Measurements from ENCODE around the gene HES7.
A peak's percentile ranks its signal among the peaks of the same experiment; 100 is the strongest.
"Not testable (repeated sequence)": the region's sequence is repeated elsewhere in the genome, so short reads cannot be mapped to it uniquely, and the experiment has no call there.

The HES7 gene

DNA sequence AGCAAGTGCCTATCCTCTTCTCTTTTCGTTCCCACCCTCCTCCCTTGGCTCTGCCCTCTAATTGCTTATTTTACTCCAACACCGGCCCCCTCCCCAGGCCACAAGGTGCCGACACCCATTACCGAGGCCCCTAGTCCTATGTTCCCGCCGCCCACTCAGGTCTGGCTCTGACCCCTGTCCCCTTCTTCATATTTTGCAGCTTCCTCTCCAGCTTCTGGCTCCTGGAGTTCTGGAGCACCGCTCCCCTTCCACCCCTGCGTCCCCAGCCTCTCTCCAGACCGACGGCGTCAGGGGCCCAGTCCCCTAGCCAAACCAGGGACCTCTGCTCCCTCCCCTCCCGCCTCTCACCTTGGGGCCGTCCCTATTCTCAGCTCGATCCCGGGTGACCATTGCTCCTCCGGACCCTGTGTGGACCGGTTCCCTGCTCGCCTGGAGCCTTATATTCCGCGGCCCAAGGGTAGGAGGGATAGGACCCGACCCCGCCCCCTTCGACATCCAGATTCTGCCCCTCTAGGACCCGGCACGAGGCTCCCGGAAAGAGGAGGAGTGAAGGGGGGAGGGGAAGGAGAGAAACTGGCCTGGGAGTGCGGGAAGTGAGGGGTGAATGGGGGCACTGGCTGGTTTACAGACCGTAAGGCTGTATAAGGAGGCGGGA, at the start of gene HES7:
TSS of gene HES7 (minus strand) at position 412 of the 655 bp plus-strand sequence. CDS start at position 390, 22 bp downstream.
- in situ Hi-C loops (cut with HindIII; ENCODE audit: low sequenced_read_pairs), result loop anchor here (25.0 kb wide), 1 partner anchor 188 kb away; the partner anchor contains the start of gene ARHGEF15
- peak within 1 kb of the TSS; percentile 54 for H3K4me3 ChIP-seq (ENCODE audit: low read depth, low read length)
- no peak for DNase-seq (ENCODE audit: low read depth)
- TF ChIP-seq, protein P1, sequence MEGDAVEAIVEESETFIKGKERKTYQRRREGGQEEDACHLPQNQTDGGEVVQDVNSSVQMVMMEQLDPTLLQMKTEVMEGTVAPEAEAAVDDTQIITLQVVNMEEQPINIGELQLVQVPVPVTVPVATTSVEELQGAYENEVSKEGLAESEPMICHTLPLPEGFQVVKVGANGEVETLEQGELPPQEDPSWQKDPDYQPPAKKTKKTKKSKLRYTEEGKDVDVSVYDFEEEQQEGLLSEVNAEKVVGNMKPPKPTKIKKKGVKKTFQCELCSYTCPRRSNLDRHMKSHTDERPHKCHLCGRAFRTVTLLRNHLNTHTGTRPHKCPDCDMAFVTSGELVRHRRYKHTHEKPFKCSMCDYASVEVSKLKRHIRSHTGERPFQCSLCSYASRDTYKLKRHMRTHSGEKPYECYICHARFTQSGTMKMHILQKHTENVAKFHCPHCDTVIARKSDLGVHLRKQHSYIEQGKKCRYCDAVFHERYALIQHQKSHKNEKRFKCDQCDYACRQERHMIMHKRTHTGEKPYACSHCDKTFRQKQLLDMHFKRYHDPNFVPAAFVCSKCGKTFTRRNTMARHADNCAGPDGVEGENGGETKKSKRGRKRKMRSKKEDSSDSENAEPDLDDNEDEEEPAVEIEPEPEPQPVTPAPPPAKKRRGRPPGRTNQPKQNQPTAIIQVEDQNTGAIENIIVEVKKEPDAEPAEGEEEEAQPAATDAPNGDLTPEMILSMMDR (IDR thresholded peaks at IDR 0.05; ENCODE audit: low read depth, low read length, missing control alignments), result no peak

DNA sequence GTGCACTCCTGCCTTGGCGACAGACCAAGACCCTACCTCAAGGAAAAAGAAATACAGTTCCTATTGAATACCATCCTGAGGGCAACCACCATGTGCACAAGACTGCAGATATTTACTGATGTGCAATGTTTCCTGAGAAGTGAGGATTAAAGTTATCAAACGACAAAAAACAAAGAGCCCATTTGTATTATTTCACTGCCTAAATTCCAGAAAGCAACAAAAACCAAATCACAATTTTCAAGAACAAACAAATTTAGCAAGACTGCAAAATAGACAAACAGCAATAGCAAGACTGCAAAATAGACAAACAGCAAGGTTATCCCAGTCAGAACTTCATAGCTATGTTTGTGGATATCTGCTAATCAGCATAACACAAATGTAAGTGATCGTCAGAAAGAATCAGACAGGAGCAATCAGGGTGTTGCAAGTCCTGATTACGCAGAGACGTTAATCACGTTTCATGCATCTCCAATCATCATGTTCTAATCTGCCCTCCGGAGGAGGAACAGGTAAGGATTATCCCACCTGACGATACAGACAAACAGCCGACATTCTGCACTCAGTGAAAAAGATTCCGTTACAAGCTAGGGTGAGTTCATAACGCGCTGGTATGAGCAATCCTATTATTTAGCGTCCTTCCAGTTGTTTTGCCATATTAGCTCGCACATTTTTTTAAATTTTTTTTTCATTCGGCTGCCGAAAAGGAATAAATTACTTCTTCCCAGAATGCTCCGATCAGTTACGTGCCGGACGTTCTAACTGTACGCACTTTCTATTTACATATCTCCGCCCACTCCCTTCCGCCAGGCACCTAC, 49.4 kb upstream of the HES7 start:
- in situ Hi-C loops (cut with HindIII; ENCODE audit: low sequenced_read_pairs), result no loop called here
- peak overlapping the region; percentile 33 for H3K4me3 ChIP-seq (ENCODE audit: low read depth, low read length)
- peak; percentile 98 for DNase-seq (ENCODE audit: low read depth)

DNA sequence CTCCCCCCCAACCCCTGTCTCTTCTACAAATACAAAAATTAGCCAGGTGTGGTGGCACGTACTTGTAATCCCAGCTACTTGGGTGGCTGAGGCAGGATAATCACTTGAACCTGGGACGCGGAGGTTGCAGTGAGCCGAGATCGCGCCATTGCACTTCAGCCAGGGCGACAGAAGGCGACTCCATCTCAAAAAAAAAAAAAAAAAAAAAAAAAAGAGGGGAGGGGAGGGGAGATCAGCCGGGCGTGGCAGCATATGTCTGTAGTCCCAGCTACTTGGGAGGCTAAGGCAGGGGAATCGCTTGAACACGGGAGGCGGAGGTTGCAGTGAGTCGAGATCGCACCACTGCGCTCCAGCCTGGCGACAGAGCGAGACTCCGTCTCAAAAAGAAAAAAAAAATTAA, 46.3 kb upstream of the HES7 start:
- H3K4me3 ChIP-seq (ENCODE audit: low read depth, low read length); DNase-seq (ENCODE audit: low read depth); in situ Hi-C loops (cut with HindIII; ENCODE audit: low sequenced_read_pairs): not testable (repeated sequence)

More for the DNA sequence above, 49.4 kb upstream of the HES7 start:
- TF ChIP-seq, protein P1 (IDR thresholded peaks at IDR 0.05; ENCODE audit: low read depth, low read length, missing control alignments), result no peak

DNA sequence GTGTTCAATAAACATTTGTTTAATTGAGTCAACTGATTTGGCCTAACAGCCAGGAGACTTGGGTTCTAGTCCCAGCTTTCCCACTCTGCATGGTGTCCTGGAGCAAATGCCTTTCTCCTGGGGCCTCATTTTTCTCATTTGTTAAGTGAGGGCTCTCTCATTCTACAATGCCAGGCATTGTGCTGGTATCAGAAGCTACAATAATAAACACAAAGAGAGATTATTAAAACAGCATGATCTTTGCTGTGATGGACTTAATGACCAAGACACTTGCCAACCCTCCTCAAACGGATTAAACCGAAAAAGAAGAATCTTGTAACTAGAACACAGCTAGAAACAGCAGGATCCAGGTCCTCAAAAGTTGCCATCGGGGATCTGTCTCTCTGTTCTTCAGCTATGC, 43.6 kb upstream of the HES7 start:
- H3K4me3 ChIP-seq (ENCODE audit: low read depth, low read length), result no peak overlapping the region
- in situ Hi-C loops (cut with HindIII; ENCODE audit: low sequenced_read_pairs), result no loop called here
- TF ChIP-seq, protein P1 (IDR thresholded peaks at IDR 0.05; ENCODE audit: low read depth, low read length, missing control alignments), result no peak
- no peak for DNase-seq (ENCODE audit: low read depth)

DNA sequence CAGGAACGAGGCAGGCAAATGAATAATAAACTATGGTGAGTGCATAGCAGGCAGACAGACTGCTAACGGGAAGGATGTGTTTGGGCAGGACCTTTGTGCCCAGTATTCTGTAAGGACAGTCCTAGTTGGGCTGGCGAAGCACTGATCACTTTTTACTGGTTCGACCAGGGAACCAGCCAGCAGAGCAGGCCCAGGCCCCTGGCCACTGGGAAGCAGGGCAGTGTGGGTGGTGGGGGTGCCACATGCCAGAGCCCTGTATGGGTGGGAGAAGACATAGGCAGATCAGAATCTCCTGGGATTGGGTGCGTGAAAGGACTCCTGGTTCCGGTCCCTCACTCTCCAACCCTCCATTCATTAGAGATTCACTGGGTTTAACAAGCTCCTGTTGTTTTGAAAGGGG, 42.8 kb upstream of the HES7 start:
- TF ChIP-seq, protein P1 (IDR thresholded peaks at IDR 0.05; ENCODE audit: low read depth, low read length, missing control alignments), result no peak
- no peak overlapping the region for H3K4me3 ChIP-seq (ENCODE audit: low read depth, low read length)
- no peak for DNase-seq (ENCODE audit: low read depth)
- in situ Hi-C loops (cut with HindIII; ENCODE audit: low sequenced_read_pairs), result no loop called here

DNA sequence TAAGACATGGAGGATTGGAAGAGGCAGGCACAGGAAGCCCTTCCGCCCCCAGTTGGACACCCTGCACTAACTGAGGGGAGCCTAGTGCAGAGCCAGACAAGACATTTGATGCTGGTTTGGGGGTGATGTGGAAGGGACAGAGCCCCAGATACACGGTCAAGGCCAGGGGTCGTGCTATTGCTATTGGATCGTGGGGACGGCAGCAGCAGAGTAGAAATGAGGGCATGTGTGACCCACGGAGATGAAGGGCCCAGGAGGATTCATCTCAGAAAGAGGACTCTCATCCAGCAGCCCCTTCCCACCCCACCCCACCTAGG, 40.9 kb upstream of the HES7 start:
- TF ChIP-seq, protein P1 (IDR thresholded peaks at IDR 0.05; ENCODE audit: low read depth, low read length, missing control alignments), result no peak
- in situ Hi-C loops (cut with HindIII; ENCODE audit: low sequenced_read_pairs), result no loop called here
- DNase-seq (ENCODE audit: low read depth), result no peak
- no peak overlapping the region for H3K4me3 ChIP-seq (ENCODE audit: low read depth, low read length)

All from astrocyte of the cerebellum (primary cell).